MM.1S (cell line): ENCODE measurements around the gene ANAPC5.

Experiments used
- DNase-seq: peaks from one replicate; pipeline ENCODE4 v3.0.0-alpha.2; 2015
- H2AFZ ChIP-seq: fragments of 300-600 bp; sonication (generic); 2 replicates; pipeline ENCODE4 v1.6.0; 2016; ENCODE audit warnings: antibody characterized with exemption, low read length
- H3F3A ChIP-seq: fragments of 300-600 bp; sonication (generic); 2 replicates; pipeline ENCODE4 v1.6.1; 2016; ENCODE audit warnings: mild to moderate bottlenecking, antibody characterized with exemption, low read length, moderate library complexity, mixed read lengths; ENCODE audit not compliant: insufficient read depth
- H3K27ac ChIP-seq: fragments of 300-600 bp; sonication (generic); 2 replicates; pipeline ENCODE4 v1.5.1; 2016; ENCODE audit warnings: mild to moderate bottlenecking, low read length
- H3K27me3 ChIP-seq: fragments of 300-600 bp; sonication (generic); replicated peaks from 2 replicates; pipeline ENCODE4 v1.6.0; 2016; ENCODE audit warnings: low read length; ENCODE audit not compliant: insufficient read depth
- H3K36me3 ChIP-seq: fragments of 300-600 bp; sonication (generic); replicated peaks from 2 replicates; pipeline ENCODE4 v1.6.1; 2016; ENCODE audit warnings: mild to moderate bottlenecking, low read length, mixed read lengths; ENCODE audit not compliant: insufficient read depth
- H3K4me1 ChIP-seq: fragments of 300-600 bp; sonication (generic); 2 replicates; pipeline ENCODE4 v1.6.1; 2016; ENCODE audit warnings: low read length, mixed read lengths
- H3K4me2 ChIP-seq: fragments of 300-600 bp; sonication (generic); 2 replicates; pipeline ENCODE4 v1.6.0; 2016; ENCODE audit warnings: low read depth, low read length
- H3K4me3 ChIP-seq: fragments of 300-600 bp; sonication (generic); 2 replicates; pipeline ENCODE4 v1.5.1; 2016; ENCODE audit warnings: low read length, mixed read lengths
- H3K79me2 ChIP-seq: fragments of 300-600 bp; sonication (generic); 2 replicates; pipeline ENCODE4 v1.6.1; 2016; ENCODE audit warnings: mixed run types, low read length, mixed read lengths
- H3K9ac ChIP-seq: fragments of 300-600 bp; sonication (generic); 2 replicates; pipeline ENCODE4 v1.6.1; 2016; ENCODE audit warnings: low read length, mixed read lengths
- H3K9me2 ChIP-seq: fragments of 300-600 bp; sonication (generic); replicated peaks from 2 replicates; pipeline ENCODE4 v1.6.1; 2016; ENCODE audit warnings: mild to moderate bottlenecking, low read length, mixed read lengths; ENCODE audit not compliant: insufficient read depth
- H3K9me3 ChIP-seq: fragments of 300-600 bp; sonication (generic); replicated peaks from 2 replicates; pipeline ENCODE4 v1.6.1; 2016; ENCODE audit warnings: mild to moderate bottlenecking, low read length, mixed read lengths; ENCODE audit not compliant: insufficient read depth
- H4K20me1 ChIP-seq: fragments of 300-600 bp; sonication (generic); 2 replicates; pipeline ENCODE4 v1.6.1; 2016; ENCODE audit warnings: mild to moderate bottlenecking, low read length, moderate library complexity, mixed read lengths; ENCODE audit not compliant: insufficient read depth
- CTCF ChIP-seq: fragments of 300-600 bp; sonication (generic); IDR thresholded peaks from 2 replicates; pipeline ENCODE4 v1.5.1; 2016; ENCODE audit warnings: antibody characterized with exemption, low read length, mixed read lengths
- EZH2 ChIP-seq: fragments of 300-600 bp; sonication (generic); optimal IDR thresholded peaks from 2 replicates; pipeline ENCODE3; 2017; ENCODE audit warnings: low read depth, mild to moderate bottlenecking, antibody characterized with exemption, low read length, mixed read lengths
- EZH2phosphoT487 ChIP-seq: fragments of 300-600 bp; sonication (generic); IDR thresholded peaks from 2 replicates; pipeline ENCODE4 v1.6.1; 2018; ENCODE audit warnings: antibody characterized with exemption, low read length

Gene ANAPC5

GRCh38 chr12:121296618-121297434 is 55.4 kb downstream of the ANAPC5 start, which contains the start of gene CAMKK2:
Gene CAMKK2 (minus strand): TSS chr12:121296709. CDS start chr12:121274526, 22,183 bp downstream.
- peaks cover 15% of the 10 kb centered on the region for H3K4me1 ChIP-seq
- peaks cover 19% of the 10 kb centered on the region for H3F3A ChIP-seq
- no peaks in the 10 kb centered on the region for H3K36me3 ChIP-seq
- no peaks in the 10 kb centered on the region for H3K9me2 ChIP-seq
- H3K4me3 ChIP-seq = peak within 1 kb of the TSS; percentile 78
- H3K27ac ChIP-seq = peak within 1 kb of the TSS; percentile 67; the same call in 1 of the 2 replicates
- peak within 1 kb of the TSS; percentile 91 for H3K4me2 ChIP-seq
- H3K9me3 ChIP-seq = no peaks in the 10 kb centered on the region
- peak within 1 kb of the TSS; percentile 86 for H2AFZ ChIP-seq
- TF ChIP-seq EZH2phosphoT487 (no peak), CTCF (peak; percentile 20), EZH2 (no peak)
- no peaks in the 10 kb centered on the region for H4K20me1 ChIP-seq
- H3K9ac ChIP-seq = peak within 1 kb of the TSS; percentile 78
- H3K27me3 ChIP-seq = no peaks in the 10 kb centered on the region
- peak; percentile 77 for DNase-seq
- H3K79me2 ChIP-seq = peaks cover 35% of the 10 kb centered on the region

GRCh38 chr12:121295746-121296617 is 56.2 kb downstream of the ANAPC5 start:
- Histone ChIP-seq H3K4me3 (peak overlapping the region; percentile 78), H3F3A (peaks cover 19% of the 10 kb centered on the region), H3K27ac (peak overlapping the region; percentile 23; the same call in 1 of the 2 replicates), H3K36me3 (no peaks in the 10 kb centered on the region), H3K4me2 (peak overlapping the region; percentile 60), H3K4me1 (peaks cover 15% of the 10 kb centered on the region), H3K9me2 (no peaks in the 10 kb centered on the region), H3K27me3 (no peaks in the 10 kb centered on the region), H4K20me1 (no peaks in the 10 kb centered on the region), H2AFZ (no peak overlapping the region), H3K9me3 (no peaks in the 10 kb centered on the region), H3K9ac (peak overlapping the region; percentile 78), H3K79me2 (peaks cover 41% of the 10 kb centered on the region)
- TF ChIP-seq EZH2 (no peak), CTCF (no peak), EZH2phosphoT487 (no peak)
- DNase-seq = peak; percentile 6

GRCh38 chr12:121295116-121295745 is 57.0 kb downstream of the ANAPC5 start:
- Histone ChIP-seq H3K27ac (peak overlapping the region; percentile 23; the same call in 1 of the 2 replicates), H3K4me1 (peaks cover 11% of the 10 kb centered on the region), H4K20me1 (no peaks in the 10 kb centered on the region), H3K9me2 (no peaks in the 10 kb centered on the region), H3K36me3 (no peaks in the 10 kb centered on the region), H3F3A (peaks cover 14% of the 10 kb centered on the region; the same call in 1 of the 2 replicates), H3K79me2 (peaks cover 49% of the 10 kb centered on the region), H3K9me3 (no peaks in the 10 kb centered on the region), H3K4me3 (peak overlapping the region; percentile 78), H3K9ac (peak overlapping the region; percentile 78; the same call in 1 of the 2 replicates), H3K27me3 (no peaks in the 10 kb centered on the region), H3K4me2 (peak overlapping the region; percentile 60), H2AFZ (no peak overlapping the region)
- no peak for TF ChIP-seq EZH2phosphoT487
- TF ChIP-seq EZH2 = no peak
- no peak for TF ChIP-seq CTCF
- peak; percentile 17 for DNase-seq
